HEK293 (cell line): ENCODE data around the gene SLC16A13.

Experiments
- CTCF ChIA-PET: fragments of 350-600 bp; formaldehyde crosslinking; extraction: SDS; loops from one replicate; lab custom pipeline; 2021; ENCODE audit warnings: antibody characterized with exemption; lab: Yijun Ruan, JAX
- POLR2A ChIA-PET: fragments of 300-600 bp; formaldehyde crosslinking; extraction: SDS; loops from one replicate; lab custom pipeline; 2020; ENCODE audit warnings: antibody characterized with exemption, inconsistent platforms; lab: Yijun Ruan, JAX
- H3K27ac ChIP-seq: fragments of 200-500 bp; sonication (Bioruptor generic); 2 replicates; pipeline ENCODE4 v1.5.1; 2014; ENCODE audit warnings: low read depth, low read length, control low read depth, inconsistent platforms; ENCODE audit errors: extremely low read depth
- H3K36me3 ChIP-seq, 2 experiments: fragments of 200-500 bp in 1 of 2; sonication (Bioruptor generic) in 1 of 2; 1 replicate in 1 of 2; 2 replicates in 1 of 2; pipeline ENCODE4 v1.5.1; 2014 to 2017; ENCODE audit warnings: inconsistent platforms in 2 of 2, low read length in 2 of 2; ENCODE audit not compliant: control insufficient read depth in 2 of 2, insufficient read depth in 1 of 2
- H3K4me1 ChIP-seq: fragments of 200-500 bp; sonication (Bioruptor generic); 2 replicates; pipeline ENCODE4 v1.5.1; 2014; ENCODE audit warnings: mild to moderate bottlenecking, low read length, inconsistent platforms; ENCODE audit not compliant: control insufficient read depth, insufficient read depth
- H3K4me3 ChIP-seq: 2 replicates; pipeline ENCODE4 v1.5.1; 2011; ENCODE audit warnings: low read depth, mild to moderate bottlenecking, control low read depth, low read length, moderate library complexity
- H3K9me3 ChIP-seq: fragments of 200-500 bp; sonication (Bioruptor generic); 2 replicates; pipeline ENCODE4 v1.5.1; 2014; ENCODE audit warnings: low read depth, low read length, inconsistent platforms; ENCODE audit not compliant: control insufficient read depth, insufficient read depth
- HOXD13 ChIP-seq: sonication (generic); formaldehyde crosslinking; IDR thresholded peaks from 2 replicates; pipeline ENCODE4 v1.8.0; 2022; ENCODE audit warnings: missing genetic modification reagents, borderline replicate concordance
- KLF1 ChIP-seq: fragments of 450-650 bp; formaldehyde crosslinking; IDR thresholded peaks from 2 replicates; pipeline ENCODE4 v1.5.1; 2016; ENCODE audit warnings: missing biosample characterization, missing genetic modification characterization
- PBX3 ChIP-seq: sonication (generic); formaldehyde crosslinking; IDR thresholded peaks from 2 replicates; pipeline ENCODE4 v1.8.1; 2022; ENCODE audit warnings: mild to moderate bottlenecking, moderate library complexity, missing genetic modification reagents
- SP3 ChIP-seq: fragments of 450-650 bp; formaldehyde crosslinking; IDR thresholded peaks from 2 replicates; pipeline ENCODE4 v1.5.1; 2016; ENCODE audit warnings: missing biosample characterization, missing genetic modification characterization
- TRIM28 ChIP-seq: IDR thresholded peaks from 2 replicates; pipeline ENCODE4 v1.6.1; 2011; ENCODE audit warnings: low read length, control low read depth, borderline replicate concordance
- ZBTB1 ChIP-seq: fragments of 450-650 bp; formaldehyde crosslinking; IDR thresholded peaks from 2 replicates; pipeline ENCODE4 v1.5.1; 2016; ENCODE audit warnings: missing biosample characterization, missing genetic modification characterization
- ZBTB10 ChIP-seq: fragments of 450-650 bp; formaldehyde crosslinking; IDR thresholded peaks from 2 replicates; pipeline ENCODE4 v1.5.1; 2016; ENCODE audit warnings: missing biosample characterization, missing genetic modification characterization
- ZBTB49 ChIP-seq: fragments of 450-650 bp; formaldehyde crosslinking; IDR thresholded peaks from 2 replicates; pipeline ENCODE4 v1.5.1; 2016; ENCODE audit warnings: missing biosample characterization, missing genetic modification characterization, low read depth
- ZNF121 ChIP-seq: fragments of 450-650 bp; formaldehyde crosslinking; IDR thresholded peaks from 2 replicates; pipeline ENCODE4 v1.5.1; 2016; ENCODE audit warnings: missing biosample characterization, missing genetic modification characterization
- ZNF202 ChIP-seq: fragments of 450-650 bp; formaldehyde crosslinking; IDR thresholded peaks from 2 replicates; pipeline ENCODE4 v1.5.1; 2016; ENCODE audit warnings: missing biosample characterization, missing genetic modification characterization, borderline replicate concordance
- ZNF239 ChIP-seq: fragments of 450-650 bp; formaldehyde crosslinking; IDR thresholded peaks from 2 replicates; pipeline ENCODE4 v1.5.1; 2016; ENCODE audit warnings: missing biosample characterization, missing genetic modification characterization
- ZNF266 ChIP-seq: fragments of 450-650 bp; formaldehyde crosslinking; IDR thresholded peaks from 2 replicates; pipeline ENCODE4 v1.5.1; 2016; ENCODE audit warnings: missing biosample characterization, missing genetic modification characterization, low read depth
- ZNF302 ChIP-seq: fragments of 450-650 bp; formaldehyde crosslinking; IDR thresholded peaks from 2 replicates; pipeline ENCODE4 v1.5.1; 2016; ENCODE audit warnings: missing biosample characterization, missing genetic modification characterization, low read depth
- ZNF426 ChIP-seq: fragments of 450-650 bp; formaldehyde crosslinking; IDR thresholded peaks from 2 replicates; pipeline ENCODE4 v1.5.1; 2017; ENCODE audit warnings: missing biosample characterization, missing genetic modification characterization, mild to moderate bottlenecking, inconsistent platforms, moderate library complexity
- ZNF629 ChIP-seq: fragments of 450-650 bp; formaldehyde crosslinking; IDR thresholded peaks from 2 replicates; pipeline ENCODE4 v1.5.1; 2017; ENCODE audit warnings: missing biosample characterization, missing genetic modification characterization
- ZNF704 ChIP-seq: fragments of 450-650 bp; formaldehyde crosslinking; IDR thresholded peaks from 2 replicates; pipeline ENCODE4 v1.5.1; 2016; ENCODE audit warnings: missing biosample characterization, missing genetic modification characterization
- ZSCAN4 ChIP-seq: fragments of 450-650 bp; formaldehyde crosslinking; IDR thresholded peaks from 2 replicates; pipeline ENCODE4 v1.5.1; 2017; ENCODE audit warnings: missing biosample characterization, missing genetic modification characterization

The SLC16A13 gene

GRCh38 chr17:6994666-6995256 lies 41.1 kb upstream of the SLC16A13 start:
- CTCF ChIA-PET = interaction anchor here (1.9 to 3.0 kb wide), 2 partner anchors 9 to 11 kb away, joined by 5 to 22 read pairs; no protein-coding TSS in a partner anchor
- POLR2A ChIA-PET = no interaction called here

GRCh38 chr17:6995500-6996255 lies 40.1 kb upstream of the SLC16A13 start, which contains the start of gene ALOX12:
TSS of gene ALOX12 (plus strand) at chr17:6996049. CDS start at chr17:6996118, 69 bp downstream.
- ChIA-PET POLR2A (no interaction called here), CTCF (interaction anchor here (3.0 kb wide), 1 partner anchor 9 kb away, joined by 22 read pairs; no protein-coding TSS in a partner anchor)
- Histone ChIP-seq H3K27ac (no peak within 1 kb of the TSS), H3K4me3 (no peak within 1 kb of the TSS), H3K9me3 (no peaks in the 10 kb centered on the region), H3K36me3 (peaks cover 3 to 39% of the 10 kb centered on the region in 2 experiments; a peak in 2 of 3 replicates), H3K4me1 (no peaks in the 10 kb centered on the region)
- TF ChIP-seq HOXD13 (CRISPR knock-in tag) = no peak
- no peak for TF ChIP-seq ZNF426 (tag by site-specific recombination)
- no peak for TF ChIP-seq SP3 (tag by site-specific recombination)
- TF ChIP-seq ZBTB49 = no peak
- TF ChIP-seq ZNF121 (tag by site-specific recombination) = no peak
- TF ChIP-seq ZNF302 = no peak
- no peak for TF ChIP-seq TRIM28
- no peak for TF ChIP-seq ZBTB10 (tag by site-specific recombination)

More at GRCh38 chr17:6994666-6995256, 41.1 kb upstream of the SLC16A13 start:
- TF ChIP-seq PBX3 (CRISPR knock-in tag) (no peak), ZNF266 (tag by site-specific recombination) (no peak), ZNF239 (tag by site-specific recombination) (no peak), KLF1 (tag by site-specific recombination) (no peak), ZBTB1 (no peak), ZNF202 (tag by site-specific recombination) (no peak), ZNF704 (tag by site-specific recombination) (no peak), ZSCAN4 (no peak), ZNF629 (no peak)
- Histone ChIP-seq H3K4me3 (no peak overlapping the region), H3K27ac (no peak overlapping the region), H3K9me3 (no peaks in the 10 kb centered on the region), H3K4me1 (no peaks in the 10 kb centered on the region), H3K36me3 (peaks cover 3 to 30% of the 10 kb centered on the region in 2 experiments; a peak in 2 of 3 replicates)
